GM12874 (cell line): Measurements from ENCODE around the gene CCDC195.

Experiments
- CTCF ChIP-seq: IDR thresholded peaks from 2 replicates; pipeline ENCODE4 v1.5.1; 2011; ENCODE audit warnings: low read depth, mild to moderate bottlenecking, control low read depth, low read length, moderate library complexity; ENCODE audit not compliant: insufficient read depth

Gene CCDC195

GRCh38 chr2:224691563-224691962 is 24.6 kb downstream of the CCDC195 start:
- TF ChIP-seq CTCF: no peak

- no peak for TF ChIP-seq CTCF
These were observed 25.3 kb downstream of the CCDC195 start for GRCh38 chr2:224690868-224691267.

- no peak for TF ChIP-seq CTCF
These were observed 26.6 kb downstream of the CCDC195 start for GRCh38 chr2:224689539-224689938.

GRCh38 chr2:224688997-224689396 is 27.2 kb downstream of the CCDC195 start:
- TF ChIP-seq CTCF: no peak

GRCh38 chr2:224687156-224687555 is 29.0 kb downstream of the CCDC195 start:
- no peak for TF ChIP-seq CTCF

- TF ChIP-seq CTCF: no peak
These were observed 31.0 kb downstream of the CCDC195 start for GRCh38 chr2:224685121-224685520.

GRCh38 chr2:224682134-224682533 is 34.0 kb downstream of the CCDC195 start:
- no peak for TF ChIP-seq CTCF

- TF ChIP-seq CTCF: no peak
These were observed 44.4 kb downstream of the CCDC195 start for GRCh38 chr2:224671731-224672130.
